BJ (cell line): ENCODE data around the gene ZFP36L2. TPM values are rescaled to one million over a fixed set of nuclear protein-coding genes. Genes with fewer than 3 reads are reported as not detected.

Source experiments
- CTCF ChIA-PET: fragments of 350-600 bp; formaldehyde crosslinking; extraction: SDS; loops from one replicate; lab custom pipeline; 2021; ENCODE audit warnings: antibody characterized with exemption, inconsistent platforms; lab: Yijun Ruan, JAX
- POLR2A ChIA-PET: fragments of 300-600 bp; sonication (Branson Sonifier 250); formaldehyde crosslinking; extraction: SDS; loops from one replicate; lab custom pipeline; 2021; ENCODE audit warnings: antibody characterized with exemption; lab: Charles Lee
- DNase-seq: peaks from one replicate; pipeline ENCODE4 v3.0.0-alpha.2; 2011; ENCODE audit warnings: low read depth
- H3K27me3 ChIP-seq: 2 replicates; pipeline ENCODE4 v1.6.0; 2011; ENCODE audit warnings: low read length; ENCODE audit not compliant: control insufficient read depth, insufficient read depth
- H3K36me3 ChIP-seq: 2 replicates; pipeline ENCODE4 v1.5.1; 2011; ENCODE audit warnings: low read length; ENCODE audit not compliant: control insufficient read depth, insufficient read depth
- H3K4me3 ChIP-seq: 2 replicates; pipeline ENCODE4 v1.5.1; 2011; ENCODE audit warnings: low read depth, mild to moderate bottlenecking, control low read depth, low read length
- polyA minus RNA-seq: library from RNA; depleted of rRNA, polyadenylated mRNA; stranded (reverse); fragments of >200 nt; gene quantifications from 2 replicates; pipeline ENCODE4 v1.2.3, GENCODE V29; 2011; rRNA and poly(A)+ RNA removed
- polyA plus RNA-seq: library from polyadenylated mRNA; depleted of rRNA; stranded (reverse); fragments of >200 nt; gene quantifications from 2 replicates; pipeline ENCODE4 v1.2.3, GENCODE V29; 2011; rRNA removed
- TF ChIP-seq, protein P1 (sequence below): IDR thresholded peaks from 2 replicates; pipeline ENCODE4 v1.5.1; 2011; ENCODE audit warnings: low read depth, mild to moderate bottlenecking, control low read depth, inconsistent platforms, low read length, moderate library complexity; ENCODE audit not compliant: insufficient read depth

ZFP36L2 gene, protein sequence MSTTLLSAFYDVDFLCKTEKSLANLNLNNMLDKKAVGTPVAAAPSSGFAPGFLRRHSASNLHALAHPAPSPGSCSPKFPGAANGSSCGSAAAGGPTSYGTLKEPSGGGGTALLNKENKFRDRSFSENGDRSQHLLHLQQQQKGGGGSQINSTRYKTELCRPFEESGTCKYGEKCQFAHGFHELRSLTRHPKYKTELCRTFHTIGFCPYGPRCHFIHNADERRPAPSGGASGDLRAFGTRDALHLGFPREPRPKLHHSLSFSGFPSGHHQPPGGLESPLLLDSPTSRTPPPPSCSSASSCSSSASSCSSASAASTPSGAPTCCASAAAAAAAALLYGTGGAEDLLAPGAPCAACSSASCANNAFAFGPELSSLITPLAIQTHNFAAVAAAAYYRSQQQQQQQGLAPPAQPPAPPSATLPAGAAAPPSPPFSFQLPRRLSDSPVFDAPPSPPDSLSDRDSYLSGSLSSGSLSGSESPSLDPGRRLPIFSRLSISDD
- polyA plus RNA-seq (4.0 and 6.9 TPM in 2 replicates), polyA minus RNA-seq (3.3 and 6.4 TPM in 2 replicates)

DNA sequence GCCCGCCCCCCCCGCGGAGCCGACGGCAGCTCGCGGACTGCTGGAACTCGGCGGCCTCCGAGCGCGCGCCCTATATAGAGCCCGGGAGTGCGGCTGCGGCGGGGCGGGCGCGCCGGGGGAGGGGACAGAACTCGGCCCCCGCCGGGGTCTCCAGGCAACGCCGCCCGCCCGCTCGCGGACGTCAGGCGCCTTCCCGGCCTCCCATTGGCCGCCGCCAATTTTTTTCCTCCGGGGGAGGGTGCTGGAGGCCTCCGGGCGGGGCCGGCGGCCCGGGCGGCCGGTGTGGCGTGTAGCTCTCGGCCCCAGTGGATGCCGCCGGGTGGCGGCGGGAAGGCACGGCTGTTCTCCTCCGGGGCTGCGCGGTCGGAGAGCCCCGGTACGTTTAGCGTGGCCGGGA, at the start of gene ZFP36L2:
ZFP36L2 (minus strand) TSS at position 49 of the 397 bp plus-strand sequence. CDS start 291 bp downstream, outside the sequence.
- peak within 1 kb of the TSS; percentile 95 for H3K4me3 ChIP-seq
- no peaks in the 10 kb centered on the region for H3K27me3 ChIP-seq
- POLR2A ChIA-PET: interaction anchor here (0.6 to 1.2 kb wide), 13 partner anchors 25 to 370 kb away, joined by 3 to 10 read pairs (median 4); no protein-coding TSS in a partner anchor
- TF ChIP-seq, protein P1, sequence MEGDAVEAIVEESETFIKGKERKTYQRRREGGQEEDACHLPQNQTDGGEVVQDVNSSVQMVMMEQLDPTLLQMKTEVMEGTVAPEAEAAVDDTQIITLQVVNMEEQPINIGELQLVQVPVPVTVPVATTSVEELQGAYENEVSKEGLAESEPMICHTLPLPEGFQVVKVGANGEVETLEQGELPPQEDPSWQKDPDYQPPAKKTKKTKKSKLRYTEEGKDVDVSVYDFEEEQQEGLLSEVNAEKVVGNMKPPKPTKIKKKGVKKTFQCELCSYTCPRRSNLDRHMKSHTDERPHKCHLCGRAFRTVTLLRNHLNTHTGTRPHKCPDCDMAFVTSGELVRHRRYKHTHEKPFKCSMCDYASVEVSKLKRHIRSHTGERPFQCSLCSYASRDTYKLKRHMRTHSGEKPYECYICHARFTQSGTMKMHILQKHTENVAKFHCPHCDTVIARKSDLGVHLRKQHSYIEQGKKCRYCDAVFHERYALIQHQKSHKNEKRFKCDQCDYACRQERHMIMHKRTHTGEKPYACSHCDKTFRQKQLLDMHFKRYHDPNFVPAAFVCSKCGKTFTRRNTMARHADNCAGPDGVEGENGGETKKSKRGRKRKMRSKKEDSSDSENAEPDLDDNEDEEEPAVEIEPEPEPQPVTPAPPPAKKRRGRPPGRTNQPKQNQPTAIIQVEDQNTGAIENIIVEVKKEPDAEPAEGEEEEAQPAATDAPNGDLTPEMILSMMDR: no peak
- DNase-seq: no peak
- CTCF ChIA-PET: interaction anchor here (0.6 to 4.9 kb wide), 16 partner anchors 58 to 398 kb away, joined by 3 to 66 read pairs (median 5); no protein-coding TSS in a partner anchor
- H3K36me3 ChIP-seq: peaks cover 17% of the 10 kb centered on the region

DNA sequence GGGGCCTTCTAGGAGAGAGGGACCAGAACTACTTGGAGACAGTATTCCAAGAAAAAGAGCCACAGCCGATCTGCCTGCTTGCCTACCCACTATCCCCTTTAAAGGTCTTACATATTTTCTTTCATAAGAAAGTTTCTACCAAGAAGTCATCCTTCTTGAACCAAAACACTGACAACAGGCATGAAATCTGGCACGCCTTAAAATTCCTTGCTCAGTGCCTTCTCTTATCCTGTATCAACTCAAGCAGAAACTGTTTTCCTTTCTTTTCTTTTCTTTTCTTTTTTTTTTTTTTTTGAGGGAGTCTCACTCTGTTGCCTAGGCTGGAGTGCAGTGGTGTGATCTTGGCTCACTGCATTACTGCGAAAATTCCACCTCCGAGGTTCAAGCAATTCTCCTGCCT, 48.3 kb upstream of the ZFP36L2 start:
- H3K27me3 ChIP-seq: no peaks in the 10 kb centered on the region
- H3K36me3 ChIP-seq: no peaks in the 10 kb centered on the region
- ChIA-PET POLR2A (no interaction called here), CTCF (no interaction called here)
- TF ChIP-seq, protein P1: no peak
- no peak overlapping the region for H3K4me3 ChIP-seq
- DNase-seq: no peak

DNA sequence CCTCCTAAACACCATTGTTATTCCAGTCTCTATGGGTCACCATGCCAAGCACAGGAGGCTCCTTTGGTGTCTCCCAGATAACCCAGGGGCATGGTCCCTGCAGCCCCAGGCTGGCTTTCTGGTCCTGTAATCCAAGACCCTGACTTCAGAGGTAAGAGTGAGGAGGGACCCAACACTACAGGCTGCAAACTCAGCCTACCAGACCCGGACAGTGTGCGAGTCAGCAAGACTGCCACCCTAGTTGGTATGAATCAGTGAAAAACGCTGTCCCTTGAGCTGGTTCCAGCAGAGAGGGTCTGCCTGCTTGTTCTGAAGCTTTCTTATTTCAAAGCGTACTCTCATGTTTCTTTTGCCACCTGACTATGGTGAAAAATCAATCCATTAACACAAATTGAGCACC, 47.6 kb upstream of the ZFP36L2 start:
- DNase-seq: no peak
- H3K27me3 ChIP-seq: no peaks in the 10 kb centered on the region
- H3K4me3 ChIP-seq: no peak overlapping the region
- ChIA-PET CTCF (no interaction called here), POLR2A (no interaction called here)
- TF ChIP-seq, protein P1: no peak
- no peaks in the 10 kb centered on the region for H3K36me3 ChIP-seq

DNA sequence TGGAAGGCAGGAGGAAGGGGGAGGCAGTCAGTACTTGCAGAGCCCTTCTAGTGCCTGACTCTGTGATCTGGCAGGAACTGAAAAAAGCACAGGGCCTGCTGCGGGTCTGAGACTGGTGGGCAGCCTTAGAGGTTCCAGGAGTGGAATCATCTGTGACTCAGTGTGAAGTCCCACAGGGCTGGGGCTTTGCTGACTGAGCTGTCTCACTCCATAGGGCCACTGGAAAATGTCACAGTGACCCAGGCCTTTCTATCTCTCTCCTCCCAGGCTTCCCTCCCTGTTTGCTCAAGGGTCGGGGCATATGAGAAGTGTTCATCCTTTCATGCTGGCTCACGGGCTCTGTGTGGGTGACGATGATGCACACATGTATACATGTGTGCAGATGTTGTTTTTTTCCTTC, 47.1 kb upstream of the ZFP36L2 start:
- no peak for DNase-seq
- ChIA-PET CTCF (no interaction called here), POLR2A (no interaction called here)
- no peaks in the 10 kb centered on the region for H3K36me3 ChIP-seq
- no peak overlapping the region for H3K4me3 ChIP-seq
- no peaks in the 10 kb centered on the region for H3K27me3 ChIP-seq
- TF ChIP-seq, protein P1: no peak

DNA sequence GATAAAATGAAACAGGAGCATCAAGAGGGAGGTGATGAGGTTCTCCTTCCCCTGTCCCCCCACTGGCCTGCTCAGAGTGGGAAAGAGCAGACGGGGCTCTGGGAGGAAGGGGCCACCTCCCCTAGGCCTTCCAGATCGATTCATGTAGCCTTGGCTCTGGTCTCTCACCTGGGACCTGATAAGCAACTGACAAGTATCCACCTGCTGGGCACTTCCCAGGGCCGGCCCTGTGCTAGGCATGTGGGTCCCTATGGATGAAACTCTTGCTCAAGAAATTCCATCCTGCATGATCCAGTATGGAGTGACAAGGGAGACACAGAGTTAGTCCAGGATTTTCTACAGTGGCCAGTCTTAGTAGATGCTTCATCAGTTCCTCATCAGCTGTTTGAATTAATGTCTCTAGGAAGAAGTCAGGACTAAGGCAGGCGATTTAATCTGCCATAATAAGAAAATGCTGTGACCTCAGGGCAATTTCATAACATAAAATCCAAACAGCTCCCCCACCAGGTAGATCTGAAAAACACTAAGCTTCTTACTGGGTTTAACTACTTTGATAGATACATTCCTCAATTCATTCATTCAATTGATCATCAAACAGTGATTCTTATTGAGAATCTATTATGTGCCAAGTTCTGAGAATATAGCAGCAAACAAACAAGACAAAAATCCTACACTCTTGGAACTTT, 44.7 kb upstream of the ZFP36L2 start:
- TF ChIP-seq, protein P1: no peak
- H3K36me3 ChIP-seq: no peaks in the 10 kb centered on the region
- CTCF ChIA-PET: interaction anchor here (1.2 to 1.9 kb wide), 2 partner anchors 16 to 214 kb away, joined by 3 to 5 read pairs; no protein-coding TSS in a partner anchor
- POLR2A ChIA-PET: no interaction called here
- no peak for DNase-seq
- H3K27me3 ChIP-seq: no peaks in the 10 kb centered on the region
- no peak overlapping the region for H3K4me3 ChIP-seq
